Activated naive CD4-positive, alpha-beta T cell treated with anti-CD3 and anti-CD28 coated beads for 36 hours (primary cell): ENCODE results near the gene ARHGAP18. TPM values are rescaled to one million over a fixed set of nuclear protein-coding genes. Genes with fewer than 3 reads are reported as not detected.
A peak's percentile ranks its signal among the peaks of the same experiment; 100 is the strongest.

Source experiments
- CTCF ChIA-PET: fragments of 350-600 bp; sonication (Branson Sonifier 250); formaldehyde crosslinking; loops from one replicate; lab custom pipeline; 2021; ENCODE audit warnings: antibody characterized with exemption; lab: Charles Lee
- DNase-seq: peaks from one replicate; pipeline ENCODE4 v3.0.0-alpha.2; 2020
- H3K27ac Mint-ChIP-seq: one replicate; pipeline ENCODE4 v1.8.0; 2021; ENCODE audit warnings: mild to moderate bottlenecking, mixed read lengths
- H3K27me3 Mint-ChIP-seq: one replicate; pipeline ENCODE4 v1.8.0; 2021; ENCODE audit warnings: low read depth, mixed read lengths
- H3K36me3 Mint-ChIP-seq: one replicate; pipeline ENCODE4 v1.8.0; 2021; ENCODE audit warnings: low read depth, mixed read lengths
- H3K4me1 Mint-ChIP-seq: one replicate; pipeline ENCODE4 v1.8.0; 2021; ENCODE audit warnings: low read depth, mixed read lengths
- H3K4me3 Mint-ChIP-seq: one replicate; pipeline ENCODE4 v1.8.0; 2021; ENCODE audit warnings: mild to moderate bottlenecking, moderate library complexity, mixed read lengths
- H3K9me3 Mint-ChIP-seq: one replicate; pipeline ENCODE4 v1.8.0; 2021; ENCODE audit warnings: mixed read lengths
- intact Hi-C: fragments of 100-400 bp; cut with micrococcal nuclease; formaldehyde crosslinking; loops from one replicate; pipeline ENCODE4 v1.15.1; 2023
- total RNA-seq, 2 experiments: library from RNA; stranded (reverse); gene quantifications; one replicate each; pipeline ENCODE4 v1.2.3, GENCODE V29; 2021

Gene ARHGAP18
- total RNA-seq, 2 experiments from 2014 or later, result 3.2 to 3.7 TPM

GRCh38 chr6:129673748-129674147 lies 36.2 kb downstream of the ARHGAP18 start:
- H3K36me3 Mint-ChIP-seq, result no peaks in the 10 kb centered on the region
- H3K4me1 Mint-ChIP-seq, result peaks cover 32% of the 10 kb centered on the region
- DNase-seq, result no peak
- CTCF ChIA-PET, result interaction anchor here (0.7 to 1.9 kb wide), 5 partner anchors 8 to 102 kb away, joined by 3 to 12 read pairs (median 4); no protein-coding TSS in a partner anchor
- no peaks in the 10 kb centered on the region for H3K9me3 Mint-ChIP-seq
- intact Hi-C loops, result loop anchor here (1.0 to 10.0 kb wide), 6 partner anchors 51 to 1019 kb away; no protein-coding TSS in a partner anchor
- no peaks in the 10 kb centered on the region for H3K27me3 Mint-ChIP-seq
- no peak overlapping the region for H3K27ac Mint-ChIP-seq
- H3K4me3 Mint-ChIP-seq, result no peak overlapping the region

GRCh38 chr6:129672881-129673631 lies 36.9 kb downstream of the ARHGAP18 start:
- Mint-ChIP-seq H3K9me3 (no peaks in the 10 kb centered on the region), H3K36me3 (no peaks in the 10 kb centered on the region), H3K4me3 (peak overlapping the region; percentile 63), H3K27me3 (no peaks in the 10 kb centered on the region), H3K27ac (peak overlapping the region; percentile 71), H3K4me1 (peaks cover 32% of the 10 kb centered on the region)
- intact Hi-C loops, result loop anchor here (1.0 to 10.0 kb wide), 16 partner anchors 11 to 1018 kb away; partner anchors contain the start of gene ARHGAP18
- CTCF ChIA-PET, result interaction anchor here (0.7 to 1.9 kb wide), 7 partner anchors 9 to 103 kb away, joined by 3 to 12 read pairs (median 4); no protein-coding TSS in a partner anchor
- peak; percentile 27 for DNase-seq

GRCh38 chr6:129672341-129672682 lies 37.7 kb downstream of the ARHGAP18 start:
- Mint-ChIP-seq H3K27me3 (no peaks in the 10 kb centered on the region), H3K9me3 (no peaks in the 10 kb centered on the region), H3K36me3 (no peaks in the 10 kb centered on the region), H3K27ac (peak overlapping the region; percentile 71), H3K4me3 (peak overlapping the region; percentile 63), H3K4me1 (peaks cover 27% of the 10 kb centered on the region)
- intact Hi-C loops, result loop anchor here (1.0 to 10.0 kb wide), 15 partner anchors 12 to 1018 kb away; partner anchors contain the start of gene ARHGAP18
- DNase-seq, result no peak
- CTCF ChIA-PET, result interaction anchor here (1.0 to 1.9 kb wide), 9 partner anchors 10 to 103 kb away, joined by 3 to 12 read pairs (median 4); no protein-coding TSS in a partner anchor

- no peaks in the 10 kb centered on the region for H3K9me3 Mint-ChIP-seq
- peak overlapping the region; percentile 63 for H3K4me3 Mint-ChIP-seq
- no peaks in the 10 kb centered on the region for H3K36me3 Mint-ChIP-seq
- no peaks in the 10 kb centered on the region for H3K27me3 Mint-ChIP-seq
- peak; percentile 82 for DNase-seq
- H3K27ac Mint-ChIP-seq, result peak overlapping the region; percentile 71
- peaks cover 27% of the 10 kb centered on the region for H3K4me1 Mint-ChIP-seq
- intact Hi-C loops, result loop anchor here (1.0 to 10.0 kb wide), 15 partner anchors 13 to 1017 kb away; partner anchors contain the start of gene ARHGAP18
- CTCF ChIA-PET, result interaction anchor here (0.5 to 1.9 kb wide), 20 partner anchors 10 to 104 kb away, joined by 3 to 12 read pairs (median 4); no protein-coding TSS in a partner anchor
Observed at GRCh38 chr6:129671442-129672340, 38.3 kb downstream of the ARHGAP18 start.

- Mint-ChIP-seq H3K36me3 (no peaks in the 10 kb centered on the region), H3K4me3 (no peak overlapping the region), H3K4me1 (peaks cover 27% of the 10 kb centered on the region), H3K27ac (no peak overlapping the region), H3K27me3 (no peaks in the 10 kb centered on the region), H3K9me3 (no peaks in the 10 kb centered on the region)
- CTCF ChIA-PET, result interaction anchor here (1.0 to 1.1 kb wide), 2 partner anchors 19 to 59 kb away, joined by 3 to 8 read pairs; no protein-coding TSS in a partner anchor
- intact Hi-C loops, result loop anchor here (5.0 to 10.0 kb wide), 4 partner anchors 48 to 1016 kb away; no protein-coding TSS in a partner anchor
- no peak for DNase-seq
Observed at GRCh38 chr6:129670634-129671033, 39.3 kb downstream of the ARHGAP18 start.

GRCh38 chr6:129667621-129668020 lies 42.4 kb downstream of the ARHGAP18 start:
- Mint-ChIP-seq H3K4me1 (peaks cover 16% of the 10 kb centered on the region), H3K27me3 (no peaks in the 10 kb centered on the region), H3K36me3 (no peaks in the 10 kb centered on the region), H3K9me3 (no peaks in the 10 kb centered on the region), H3K27ac (no peak overlapping the region), H3K4me3 (no peak overlapping the region)
- intact Hi-C loops, result no loop called here
- CTCF ChIA-PET, result interaction anchor here (0.6 to 0.7 kb wide), 3 partner anchors 9 to 101 kb away, joined by 3 read pairs; no protein-coding TSS in a partner anchor
- no peak for DNase-seq

GRCh38 chr6:129667034-129667433 lies 42.9 kb downstream of the ARHGAP18 start:
- no peak for DNase-seq
- Mint-ChIP-seq H3K27ac (no peak overlapping the region), H3K4me1 (peaks cover 10% of the 10 kb centered on the region), H3K4me3 (no peak overlapping the region), H3K27me3 (no peaks in the 10 kb centered on the region), H3K36me3 (no peaks in the 10 kb centered on the region), H3K9me3 (no peaks in the 10 kb centered on the region)
- CTCF ChIA-PET, result no interaction called here
- intact Hi-C loops, result no loop called here

- H3K4me1 Mint-ChIP-seq, result no peaks in the 10 kb centered on the region
- intact Hi-C loops, result no loop called here
- H3K27me3 Mint-ChIP-seq, result no peaks in the 10 kb centered on the region
- CTCF ChIA-PET, result interaction anchor here (0.7 kb wide), 1 partner anchor 154 kb away, joined by 3 read pairs; no protein-coding TSS in a partner anchor
- no peak for DNase-seq
- no peaks in the 10 kb centered on the region for H3K36me3 Mint-ChIP-seq
- H3K27ac Mint-ChIP-seq, result no peak overlapping the region
- no peaks in the 10 kb centered on the region for H3K9me3 Mint-ChIP-seq
- H3K4me3 Mint-ChIP-seq, result no peak overlapping the region
Observed at GRCh38 chr6:129665555-129665954, 44.4 kb downstream of the ARHGAP18 start.

- Mint-ChIP-seq H3K9me3 (no peaks in the 10 kb centered on the region), H3K4me1 (no peaks in the 10 kb centered on the region), H3K36me3 (no peaks in the 10 kb centered on the region), H3K27me3 (no peaks in the 10 kb centered on the region), H3K27ac (no peak overlapping the region), H3K4me3 (no peak overlapping the region)
- intact Hi-C loops, result no loop called here
- CTCF ChIA-PET, result no interaction called here
- DNase-seq, result no peak
Observed at GRCh38 chr6:129663531-129663930, 46.4 kb downstream of the ARHGAP18 start.

GRCh38 chr6:129662980-129663431 lies 47.0 kb downstream of the ARHGAP18 start:
- H3K4me1 Mint-ChIP-seq, result no peaks in the 10 kb centered on the region
- intact Hi-C loops, result no loop called here
- H3K36me3 Mint-ChIP-seq, result no peaks in the 10 kb centered on the region
- no peak overlapping the region for H3K27ac Mint-ChIP-seq
- no peak overlapping the region for H3K4me3 Mint-ChIP-seq
- DNase-seq, result no peak
- CTCF ChIA-PET, result no interaction called here
- no peaks in the 10 kb centered on the region for H3K9me3 Mint-ChIP-seq
- no peaks in the 10 kb centered on the region for H3K27me3 Mint-ChIP-seq

- Mint-ChIP-seq H3K4me3 (no peak overlapping the region), H3K27ac (no peak overlapping the region), H3K36me3 (no peaks in the 10 kb centered on the region), H3K4me1 (no peaks in the 10 kb centered on the region), H3K27me3 (no peaks in the 10 kb centered on the region), H3K9me3 (no peaks in the 10 kb centered on the region)
- no peak for DNase-seq
- intact Hi-C loops, result no loop called here
- CTCF ChIA-PET, result interaction anchor here (0.6 to 1.5 kb wide), 2 partner anchors 9 to 62 kb away, joined by 5 read pairs; no protein-coding TSS in a partner anchor
Observed at GRCh38 chr6:129662406-129662766, 47.6 kb downstream of the ARHGAP18 start.
